HEK293 (cell line): ENCODE data around the gene AGRN.

Experiments used
- SP2 ChIP-seq: fragments of 450-650 bp; formaldehyde crosslinking; IDR thresholded peaks from 2 replicates; pipeline ENCODE4 v1.5.1; 2016; ENCODE audit warnings: missing biosample characterization, missing genetic modification characterization
- ZNF138 ChIP-seq: fragments of 450-650 bp; formaldehyde crosslinking; IDR thresholded peaks from 2 replicates; pipeline ENCODE4 v1.5.1; 2016; ENCODE audit warnings: missing biosample characterization, missing genetic modification characterization, borderline replicate concordance
- ZNF510 ChIP-seq: fragments of 450-650 bp; formaldehyde crosslinking; IDR thresholded peaks from 2 replicates; pipeline ENCODE4 v1.5.1; 2018; ENCODE audit warnings: mild to moderate bottlenecking, missing genetic modification characterization, missing biosample characterization; ENCODE audit not compliant: insufficient replicate concordance
- ZNF558 ChIP-seq: fragments of 450-650 bp; formaldehyde crosslinking; IDR thresholded peaks from 2 replicates; pipeline ENCODE4 v1.5.1; 2016; ENCODE audit warnings: missing biosample characterization, missing genetic modification characterization
- TF ChIP-seq, protein P1 (sequence below): fragments of 450-650 bp; formaldehyde crosslinking; IDR thresholded peaks from 2 replicates; pipeline ENCODE4 v1.5.1; 2016; ENCODE audit warnings: missing biosample characterization, missing genetic modification characterization

DNA sequence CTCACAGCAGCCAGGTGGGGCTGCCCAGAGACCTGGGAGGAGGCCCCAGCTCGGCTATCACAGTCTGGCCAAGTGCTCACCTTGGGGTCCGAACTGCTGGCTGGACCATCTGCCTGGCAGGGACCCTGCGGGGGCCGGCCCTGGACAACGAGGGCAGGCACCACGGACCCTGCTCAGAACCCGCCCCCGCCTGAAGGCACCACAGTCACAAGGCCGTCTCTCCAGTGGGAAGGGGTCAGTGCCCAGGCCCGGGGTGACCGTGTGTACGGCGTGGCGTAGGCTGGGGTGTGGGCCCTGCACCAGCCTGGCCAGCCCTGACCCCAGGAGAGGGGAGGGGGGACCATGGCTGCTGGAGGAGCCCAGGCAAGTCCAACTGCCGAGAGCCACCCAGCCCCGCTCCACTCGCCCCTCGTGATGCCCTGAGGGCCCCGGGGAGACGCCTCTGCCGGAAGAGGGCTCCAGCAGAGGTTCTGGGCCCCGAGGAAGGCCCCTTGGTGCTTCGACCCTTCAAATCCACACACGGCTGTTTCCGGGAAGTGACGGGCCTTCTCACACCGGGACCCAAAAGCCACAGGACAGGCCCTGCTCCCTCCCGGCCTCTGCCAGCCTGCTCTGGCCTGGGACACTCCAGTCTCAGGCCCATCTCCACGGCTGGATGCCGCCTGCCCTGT, 65.4 kb downstream of the AGRN start:
- TF ChIP-seq ZNF138 (tag by site-specific recombination) (no peak), ZNF510 (tag by site-specific recombination) (no peak), SP2 (tag by site-specific recombination) (no peak), ZNF558 (tag by site-specific recombination) (no peak)
- TF ChIP-seq, protein P1, sequence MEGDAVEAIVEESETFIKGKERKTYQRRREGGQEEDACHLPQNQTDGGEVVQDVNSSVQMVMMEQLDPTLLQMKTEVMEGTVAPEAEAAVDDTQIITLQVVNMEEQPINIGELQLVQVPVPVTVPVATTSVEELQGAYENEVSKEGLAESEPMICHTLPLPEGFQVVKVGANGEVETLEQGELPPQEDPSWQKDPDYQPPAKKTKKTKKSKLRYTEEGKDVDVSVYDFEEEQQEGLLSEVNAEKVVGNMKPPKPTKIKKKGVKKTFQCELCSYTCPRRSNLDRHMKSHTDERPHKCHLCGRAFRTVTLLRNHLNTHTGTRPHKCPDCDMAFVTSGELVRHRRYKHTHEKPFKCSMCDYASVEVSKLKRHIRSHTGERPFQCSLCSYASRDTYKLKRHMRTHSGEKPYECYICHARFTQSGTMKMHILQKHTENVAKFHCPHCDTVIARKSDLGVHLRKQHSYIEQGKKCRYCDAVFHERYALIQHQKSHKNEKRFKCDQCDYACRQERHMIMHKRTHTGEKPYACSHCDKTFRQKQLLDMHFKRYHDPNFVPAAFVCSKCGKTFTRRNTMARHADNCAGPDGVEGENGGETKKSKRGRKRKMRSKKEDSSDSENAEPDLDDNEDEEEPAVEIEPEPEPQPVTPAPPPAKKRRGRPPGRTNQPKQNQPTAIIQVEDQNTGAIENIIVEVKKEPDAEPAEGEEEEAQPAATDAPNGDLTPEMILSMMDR (tag by site-specific recombination): no peak
